IPS-18a (cell line): ENCODE measurements around the gene NAV2.
"Not testable (repeated sequence)": the region's sequence is repeated elsewhere in the genome, so short reads cannot be mapped to it uniquely, and the experiment has no call there.

Experiments used
- H3K27ac ChIP-seq: one replicate; pipeline ENCODE4 v1.5.1; 2013; ENCODE audit warnings: low read length
- H3K27me3 ChIP-seq: one replicate; pipeline ENCODE4 v1.6.1; 2013; ENCODE audit warnings: mild to moderate bottlenecking, low read length; ENCODE audit not compliant: control insufficient read depth, insufficient read depth
- H3K36me3 ChIP-seq: one replicate; pipeline ENCODE4 v1.6.1; 2013; ENCODE audit warnings: low read depth, low read length; ENCODE audit not compliant: control insufficient read depth
- H3K4me1 ChIP-seq: one replicate; pipeline ENCODE4 v1.6.1; 2013; ENCODE audit warnings: low read depth, low read length; ENCODE audit not compliant: control insufficient read depth
- H3K4me3 ChIP-seq: one replicate; pipeline ENCODE4 v1.5.1; 2013; ENCODE audit warnings: low read length
- H3K9ac ChIP-seq: one replicate; pipeline ENCODE4 v1.6.1; 2013; ENCODE audit warnings: mild to moderate bottlenecking, low read length, moderate library complexity
- H3K9me3 ChIP-seq: one replicate; pipeline ENCODE4 v1.6.1; 2013; ENCODE audit warnings: low read depth, low read length; ENCODE audit not compliant: control insufficient read depth

The NAV2 gene

GRCh38 chr11:19913893-19914249 lies 201.2 kb downstream of the NAV2 start:
- Histone ChIP-seq H3K36me3 (no peaks in the 10 kb centered on the region), H3K27me3 (no peaks in the 10 kb centered on the region), H3K4me3 (no peak overlapping the region), H3K9me3 (no peaks in the 10 kb centered on the region), H3K9ac (no peak overlapping the region), H3K4me1 (peaks cover 18% of the 10 kb centered on the region), H3K27ac (no peak overlapping the region)

DNA sequence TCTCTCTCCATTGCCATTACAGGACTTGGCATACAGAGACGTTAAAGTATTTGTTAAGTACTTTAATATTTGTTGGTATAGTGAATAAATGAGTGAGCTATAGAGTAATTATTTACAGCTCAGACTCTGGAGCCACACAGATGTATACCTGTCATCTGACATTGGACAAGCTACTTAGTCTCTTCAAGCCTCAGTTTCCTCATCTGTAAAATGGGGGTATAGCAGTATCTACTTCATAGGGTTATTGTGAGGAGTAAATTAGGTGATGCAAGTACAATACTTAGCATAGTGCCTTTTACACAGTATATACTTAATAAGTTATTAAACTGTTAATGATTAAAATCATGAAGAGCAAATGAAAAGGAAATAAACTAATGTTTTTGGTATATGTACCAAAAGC lies 203.2 kb downstream of the NAV2 start:
- Histone ChIP-seq H3K27ac (no peak overlapping the region), H3K9me3 (no peaks in the 10 kb centered on the region), H3K27me3 (no peaks in the 10 kb centered on the region), H3K4me3 (no peak overlapping the region), H3K4me1 (peaks cover 18% of the 10 kb centered on the region), H3K9ac (no peak overlapping the region), H3K36me3 (no peaks in the 10 kb centered on the region)

GRCh38 chr11:19917069-19917468 lies 204.4 kb downstream of the NAV2 start:
- Histone ChIP-seq H3K4me1 (peaks cover 18% of the 10 kb centered on the region), H3K27ac (no peak overlapping the region), H3K36me3 (no peaks in the 10 kb centered on the region), H3K4me3 (no peak overlapping the region), H3K27me3 (no peaks in the 10 kb centered on the region), H3K9me3 (no peaks in the 10 kb centered on the region), H3K9ac (no peak overlapping the region)

GRCh38 chr11:19918302-19919049 lies 205.8 kb downstream of the NAV2 start:
- no peak overlapping the region for H3K27ac ChIP-seq
- no peak overlapping the region for H3K4me3 ChIP-seq
- no peaks in the 10 kb centered on the region for H3K27me3 ChIP-seq
- no peak overlapping the region for H3K9ac ChIP-seq
- no peaks in the 10 kb centered on the region for H3K9me3 ChIP-seq
- no peaks in the 10 kb centered on the region for H3K36me3 ChIP-seq
- H3K4me1 ChIP-seq, result peaks cover 4% of the 10 kb centered on the region

GRCh38 chr11:19919050-19919561 lies 206.5 kb downstream of the NAV2 start:
- Histone ChIP-seq H3K36me3 (no peaks in the 10 kb centered on the region), H3K27me3 (no peaks in the 10 kb centered on the region), H3K9me3 (no peaks in the 10 kb centered on the region), H3K27ac (no peak overlapping the region), H3K9ac (no peak overlapping the region), H3K4me1 (no peaks in the 10 kb centered on the region), H3K4me3 (no peak overlapping the region)

- H3K9ac ChIP-seq, result no peak overlapping the region
- H3K27ac ChIP-seq, result no peak overlapping the region
- no peaks in the 10 kb centered on the region for H3K36me3 ChIP-seq
- no peaks in the 10 kb centered on the region for H3K9me3 ChIP-seq
- H3K4me3 ChIP-seq, result no peak overlapping the region
- no peaks in the 10 kb centered on the region for H3K4me1 ChIP-seq
- no peaks in the 10 kb centered on the region for H3K27me3 ChIP-seq
These were observed 208.3 kb downstream of the NAV2 start for GRCh38 chr11:19920982-19921381.

DNA sequence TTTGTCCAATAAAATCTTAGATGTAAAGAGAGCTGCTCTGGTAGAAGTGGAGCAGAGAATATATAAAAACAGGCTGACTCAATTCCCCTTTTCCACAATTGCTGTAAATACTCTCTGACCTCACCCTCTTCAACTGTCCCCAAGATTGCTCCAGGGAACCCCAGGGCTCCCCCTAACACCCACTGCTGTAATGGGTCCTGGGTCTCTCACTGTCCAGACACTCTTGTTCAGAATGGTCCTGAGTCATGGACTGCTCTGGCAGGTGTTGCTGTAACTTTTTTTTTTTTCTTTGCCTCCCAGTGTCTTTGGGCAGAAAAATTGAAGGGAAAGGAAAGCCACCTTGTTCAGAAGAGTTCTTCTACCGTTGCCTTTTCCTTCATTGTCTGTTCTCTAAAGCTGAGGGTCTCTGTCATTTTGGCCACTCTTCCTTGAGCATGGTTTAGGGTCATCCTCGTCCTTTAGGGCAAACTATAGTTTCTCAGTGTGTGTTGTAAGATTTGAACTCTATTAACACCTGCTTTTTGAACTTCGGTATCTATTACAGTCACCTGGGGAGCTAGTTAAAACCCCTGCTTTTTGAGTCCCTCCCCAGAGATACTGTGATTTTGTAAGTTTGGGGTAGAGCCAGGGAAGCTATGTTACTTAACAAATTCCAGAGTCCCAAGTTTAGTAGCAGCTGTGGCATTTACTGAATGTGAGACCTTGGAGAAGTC lies 209.5 kb downstream of the NAV2 start:
- H3K27me3 ChIP-seq, result no peaks in the 10 kb centered on the region
- H3K4me3 ChIP-seq, result no peak overlapping the region
- no peaks in the 10 kb centered on the region for H3K9me3 ChIP-seq
- H3K4me1 ChIP-seq, result no peaks in the 10 kb centered on the region
- H3K9ac ChIP-seq, result no peak overlapping the region
- no peak overlapping the region for H3K27ac ChIP-seq
- no peaks in the 10 kb centered on the region for H3K36me3 ChIP-seq

DNA sequence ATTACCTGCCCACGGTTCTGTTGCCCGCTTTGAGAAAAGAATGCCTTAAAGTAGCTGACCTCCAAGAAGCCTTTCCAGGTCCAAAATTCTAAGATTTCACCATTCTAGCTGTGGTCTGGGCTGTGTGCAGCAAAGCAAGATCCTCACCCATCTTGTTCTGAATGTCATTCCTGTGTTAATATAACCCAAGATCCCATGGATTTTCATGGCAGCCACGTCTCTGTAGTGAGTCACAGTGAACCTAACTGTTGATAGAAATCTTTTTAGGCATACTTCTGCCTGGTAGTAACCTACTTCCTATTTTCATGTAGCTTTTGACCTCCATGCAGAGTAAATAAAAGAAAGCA lies 210.0 kb downstream of the NAV2 start:
- Histone ChIP-seq H3K9me3 (no peaks in the 10 kb centered on the region), H3K27me3 (no peaks in the 10 kb centered on the region), H3K9ac (no peak overlapping the region), H3K36me3 (no peaks in the 10 kb centered on the region), H3K4me3 (no peak overlapping the region), H3K27ac (no peak overlapping the region), H3K4me1 (no peaks in the 10 kb centered on the region)

GRCh38 chr11:19923626-19924025 lies 211.0 kb downstream of the NAV2 start:
- H3K9ac ChIP-seq, result no peak overlapping the region
- no peak overlapping the region for H3K4me3 ChIP-seq
- no peaks in the 10 kb centered on the region for H3K9me3 ChIP-seq
- no peaks in the 10 kb centered on the region for H3K36me3 ChIP-seq
- no peaks in the 10 kb centered on the region for H3K27me3 ChIP-seq
- no peaks in the 10 kb centered on the region for H3K4me1 ChIP-seq
- H3K27ac ChIP-seq, result no peak overlapping the region

GRCh38 chr11:19924311-19924710 lies 211.7 kb downstream of the NAV2 start:
- H3K27ac ChIP-seq, result no peak overlapping the region
- H3K4me1 ChIP-seq, result no peaks in the 10 kb centered on the region
- H3K9ac ChIP-seq, result no peak overlapping the region

GRCh38 chr11:19924716-19925115 lies 212.1 kb downstream of the NAV2 start:
- Histone ChIP-seq H3K27me3 (no peaks in the 10 kb centered on the region), H3K9ac (no peak overlapping the region), H3K4me3 (no peak overlapping the region), H3K9me3 (no peaks in the 10 kb centered on the region), H3K36me3 (no peaks in the 10 kb centered on the region), H3K27ac (no peak overlapping the region), H3K4me1 (no peaks in the 10 kb centered on the region)

More at GRCh38 chr11:19924311-19924710, 211.7 kb downstream of the NAV2 start:
- H3K4me3 ChIP-seq, result no peak overlapping the region
- no peaks in the 10 kb centered on the region for H3K36me3 ChIP-seq
- H3K9me3 ChIP-seq, result no peaks in the 10 kb centered on the region
- no peaks in the 10 kb centered on the region for H3K27me3 ChIP-seq

- H3K4me3 ChIP-seq, H3K36me3 ChIP-seq, H3K9ac ChIP-seq, H3K27ac ChIP-seq, H3K27me3 ChIP-seq, H3K4me1 ChIP-seq, H3K9me3 ChIP-seq: not testable (repeated sequence)
These were observed 214.8 kb downstream of the NAV2 start for GRCh38 chr11:19927403-19927802.
